Right kidney (tissue), 9 donors: ENCODE data around the gene FBXL4.

Source experiments
- DNase-seq: peaks from one replicate; pipeline ENCODE4 v3.0.0-alpha.2; 2016
- long read RNA-seq, 8 donors: transcript quantifications; one replicate each; lab custom pipeline, GENCODE V29; 2026

FBXL4 gene
- long read RNA-seq, donor 1, full-length matches to known transcripts: 3 of 3 reads
- long read RNA-seq, donor 1, partial matches to known transcripts: 0 of 3 reads
- long read RNA-seq, donor 1, other reads (novel, unspliced or antisense): 0 of 3 reads
- long read RNA-seq, donor 2, partial matches to known transcripts: 0 of 1 reads
- long read RNA-seq, donor 2, other reads (novel, unspliced or antisense): 0 of 1 reads
- long read RNA-seq, donor 3, full-length matches to known transcripts: 5 of 5 reads
- long read RNA-seq, donor 3, partial matches to known transcripts: 0 of 5 reads
- long read RNA-seq, donor 3, other reads (novel, unspliced or antisense): 0 of 5 reads
- long read RNA-seq, donor 4, full-length matches to known transcripts: 2 of 10 reads
- long read RNA-seq, donor 4, partial matches to known transcripts: 8 of 10 reads
- long read RNA-seq, donor 4, other reads (novel, unspliced or antisense): 0 of 10 reads
- long read RNA-seq, donor 5, full-length matches to known transcripts: 2 of 2 reads
- long read RNA-seq, donor 5, partial matches to known transcripts: 0 of 2 reads
- long read RNA-seq, donor 5, other reads (novel, unspliced or antisense): 0 of 2 reads
- long read RNA-seq, donor 6, full-length matches to known transcripts: 5 of 18 reads
- long read RNA-seq, donor 6, partial matches to known transcripts: 13 of 18 reads
- long read RNA-seq, donor 6, other reads (novel, unspliced or antisense): 0 of 18 reads
- long read RNA-seq, donor 7, full-length matches to known transcripts: 3 of 3 reads
- long read RNA-seq, donor 7, partial matches to known transcripts: 0 of 3 reads
- long read RNA-seq, donor 7, other reads (novel, unspliced or antisense): 0 of 3 reads
- long read RNA-seq, donor 8, full-length matches to known transcripts: 1 of 1 reads
- long read RNA-seq, donor 8, partial matches to known transcripts: 0 of 1 reads
- long read RNA-seq, donor 8, other reads (novel, unspliced or antisense): 0 of 1 reads

DNA sequence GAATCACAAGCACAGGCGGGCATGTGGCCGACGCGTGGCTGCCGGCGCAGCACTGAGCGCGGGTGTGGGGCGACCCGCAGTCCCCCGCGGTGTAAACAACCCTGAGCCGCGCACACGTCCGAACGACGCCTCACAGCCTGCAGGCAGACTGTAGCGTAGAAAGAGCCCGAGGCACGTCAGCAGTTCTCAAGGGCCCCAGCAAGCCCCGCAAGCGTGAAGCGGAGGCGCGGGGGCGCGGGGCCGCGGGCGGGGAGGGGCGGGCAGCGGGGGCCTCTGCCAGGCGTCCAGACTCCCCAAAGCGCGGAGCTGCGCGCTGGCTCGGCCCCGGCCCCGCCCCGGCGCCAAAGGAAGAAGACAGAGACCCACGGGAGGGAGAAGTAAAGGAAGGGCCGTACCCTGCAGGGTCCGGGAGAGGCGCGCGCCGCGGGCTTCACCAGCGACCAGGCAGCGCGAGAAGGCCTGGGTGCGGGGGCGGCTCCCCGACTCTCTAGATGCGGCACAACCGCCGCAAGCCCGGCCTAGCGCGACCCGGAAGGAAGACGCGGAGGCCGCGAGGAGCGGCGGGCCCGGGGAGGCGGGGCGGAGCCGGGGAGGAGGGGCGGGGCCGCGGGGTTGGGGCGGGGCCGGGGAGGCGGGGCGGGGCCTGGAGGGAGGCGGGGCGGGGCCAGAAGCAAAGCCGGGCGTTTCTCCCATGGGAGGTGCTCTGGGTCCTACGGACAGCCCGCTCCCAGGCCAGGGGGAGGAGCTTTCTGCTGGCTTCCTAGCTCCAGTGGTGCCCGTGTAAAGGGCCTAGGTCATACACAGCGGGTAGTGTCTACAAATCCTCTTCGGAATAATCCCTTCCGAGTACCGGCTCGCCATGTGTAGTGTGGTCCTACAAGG lies at the start of gene FBXL4:
Gene FBXL4, minus strand, starts transcription at position 536 of the 882 bp plus-strand sequence. CDS start 20,958 bp downstream, outside the sequence.
- peak; percentile 84 for DNase-seq

- no peak for DNase-seq
These were observed 47.4 kb upstream of the FBXL4 start for GRCh38 chr6:98995116-98995515.

DNA sequence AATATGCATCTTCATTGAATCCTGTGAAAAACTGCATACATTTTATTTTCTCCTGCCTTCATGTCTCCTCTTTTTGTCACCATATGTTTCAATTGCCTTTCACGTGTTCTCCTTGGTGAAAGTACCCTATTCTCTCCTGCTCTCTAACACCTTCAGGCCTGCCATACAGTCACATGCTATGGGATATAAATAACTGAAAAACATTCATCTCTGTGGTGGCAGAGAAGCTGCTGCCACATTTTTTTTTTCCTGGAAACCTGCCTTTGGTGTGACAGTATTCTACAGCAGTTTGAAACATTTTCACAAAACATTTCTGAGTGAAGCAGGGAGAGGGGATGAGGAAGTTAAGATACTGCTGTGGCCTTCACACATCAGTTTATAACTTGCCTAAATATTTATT lies 44.8 kb upstream of the FBXL4 start:
- DNase-seq: no peak

- DNase-seq: no peak
These were observed 38.4 kb upstream of the FBXL4 start for GRCh38 chr6:98986071-98986615.

GRCh38 chr6:98985391-98985790 lies 37.6 kb upstream of the FBXL4 start:
- no peak for DNase-seq

- no peak for DNase-seq
These were observed 36.4 kb upstream of the FBXL4 start for GRCh38 chr6:98984121-98984520.

DNA sequence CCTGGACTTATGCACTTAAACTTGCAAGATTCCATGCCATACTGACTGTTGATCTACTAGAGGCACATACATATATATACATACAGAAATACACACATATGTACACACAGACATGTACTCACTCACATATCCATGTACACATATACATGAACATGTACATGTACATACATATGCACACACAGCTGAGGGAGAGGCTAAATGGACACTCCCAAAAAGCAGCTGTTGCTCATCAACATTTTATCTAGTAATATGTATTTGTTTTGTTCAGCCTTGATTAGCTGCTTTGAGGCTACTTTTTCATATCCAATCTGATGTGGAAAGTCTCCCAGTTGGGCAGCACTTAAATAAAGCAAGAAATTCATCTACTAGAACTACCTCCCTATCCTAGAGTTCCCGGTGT lies 33.7 kb upstream of the FBXL4 start:
- DNase-seq: no peak

GRCh38 chr6:98980819-98981218 lies 33.1 kb upstream of the FBXL4 start:
- no peak for DNase-seq

- DNase-seq: no peak
These were observed 30.0 kb upstream of the FBXL4 start for GRCh38 chr6:98977671-98978292.

DNA sequence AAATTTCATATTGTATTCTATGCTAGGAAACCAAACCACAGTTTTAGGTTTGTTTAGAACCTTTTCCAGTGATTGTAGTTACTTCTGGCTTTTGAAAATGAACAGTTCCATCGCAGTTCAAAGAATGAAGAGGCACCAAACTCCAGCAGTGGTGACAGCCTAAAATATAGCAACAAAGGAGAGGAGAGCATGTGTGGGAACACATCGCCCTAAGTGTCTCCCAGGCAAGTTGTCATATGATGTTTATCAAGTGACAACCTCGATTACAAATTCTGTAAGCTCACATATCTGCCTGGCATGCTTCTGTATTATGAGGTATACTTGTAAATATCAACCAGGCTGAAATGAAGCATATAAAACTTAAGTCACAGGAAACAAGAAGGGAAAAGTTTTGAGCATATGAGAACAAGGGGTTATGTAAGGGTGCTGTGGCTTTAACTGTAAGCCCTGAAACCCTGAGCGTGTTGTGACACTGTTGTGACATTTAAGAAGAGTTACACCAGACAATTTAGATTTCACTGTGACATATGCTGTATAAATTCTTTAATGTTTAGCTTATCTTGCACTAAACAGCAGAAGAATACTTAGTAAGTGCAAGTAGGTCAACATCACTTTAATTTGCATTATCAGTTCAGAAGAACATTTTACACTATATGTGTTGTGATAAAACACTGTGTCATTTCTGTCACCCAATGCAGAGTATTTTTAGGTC lies 29.1 kb upstream of the FBXL4 start:
- no peak for DNase-seq

DNA sequence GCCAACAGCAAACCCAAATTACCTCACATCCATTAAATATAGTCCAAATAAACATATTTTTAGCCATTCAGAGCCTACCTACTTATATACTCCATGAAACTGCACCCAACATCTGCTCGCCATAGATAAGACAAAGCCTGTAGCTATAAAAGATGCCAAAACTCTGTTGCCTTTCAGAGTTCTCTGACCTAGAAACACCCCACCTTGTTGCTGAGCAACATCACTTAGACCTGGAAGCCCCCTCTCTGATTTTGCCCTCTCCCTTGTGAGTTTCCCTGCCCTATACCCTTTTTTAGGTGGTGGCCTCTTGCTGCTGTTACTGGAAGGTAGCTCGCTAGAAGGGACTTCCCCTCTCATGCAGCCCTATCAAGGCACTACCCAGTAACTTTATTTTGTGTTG lies 27.7 kb upstream of the FBXL4 start:
- no peak for DNase-seq

DNA sequence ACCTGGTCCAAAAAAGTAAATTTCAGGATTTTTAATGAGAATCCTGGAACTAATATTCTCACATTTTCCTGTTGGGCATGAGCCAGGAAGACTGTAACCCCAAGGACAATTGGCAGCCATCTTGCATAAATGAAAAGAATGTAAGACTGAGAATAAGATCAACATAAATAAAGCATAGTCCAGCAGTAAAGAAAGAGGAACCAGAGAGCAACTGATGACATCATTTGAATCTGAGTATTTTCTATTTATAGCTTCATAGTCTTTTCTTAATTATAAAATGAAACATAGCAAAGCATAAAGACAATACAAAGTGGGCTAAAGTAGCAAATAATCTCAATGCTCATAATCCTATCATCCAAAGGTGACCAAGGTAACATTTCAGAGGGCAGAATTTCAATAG lies 26.6 kb upstream of the FBXL4 start:
- DNase-seq: no peak

DNA sequence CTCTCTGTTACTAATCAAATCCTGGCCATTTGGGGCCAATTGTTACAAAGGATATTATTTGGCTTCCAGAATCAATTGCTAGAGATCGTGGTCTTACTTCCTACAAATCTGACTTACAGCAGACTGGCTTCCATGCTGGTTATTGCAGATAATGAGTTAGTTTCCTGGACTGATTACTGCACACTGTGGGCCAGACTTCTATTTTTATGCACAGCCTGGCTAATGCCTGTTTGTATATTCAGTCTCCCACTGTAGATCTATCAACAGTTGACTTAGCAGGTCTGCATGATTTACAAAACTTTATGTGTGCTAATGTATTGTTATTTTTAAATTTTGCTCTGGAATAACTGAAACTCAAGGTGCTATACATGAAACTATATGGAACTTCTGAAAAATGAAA lies 25.8 kb upstream of the FBXL4 start:
- DNase-seq: no peak

DNA sequence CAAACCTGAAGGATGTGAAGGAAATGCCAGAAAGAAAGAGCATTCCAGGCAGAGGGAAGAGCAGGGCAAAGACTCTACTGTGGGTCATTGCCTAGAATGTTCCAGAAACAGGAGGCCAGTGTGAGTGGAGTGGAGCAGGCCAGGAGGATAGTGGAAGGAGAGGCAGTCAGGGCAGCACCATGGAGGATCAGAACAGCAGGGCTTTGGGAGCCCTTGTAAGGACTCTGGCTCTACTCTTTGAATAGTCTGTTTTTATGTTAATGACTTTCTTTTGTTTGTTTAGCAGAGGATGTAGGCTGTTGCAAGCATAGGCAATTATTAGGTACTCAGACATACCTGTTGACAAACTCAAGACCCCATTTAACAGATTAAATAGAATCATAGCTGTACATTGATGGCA lies 23.6 kb upstream of the FBXL4 start:
- DNase-seq: no peak

GRCh38 chr6:98970469-98970868 lies 22.7 kb upstream of the FBXL4 start:
- no peak for DNase-seq

- no peak for DNase-seq
These were observed 19.9 kb upstream of the FBXL4 start for GRCh38 chr6:98967616-98968015.

- DNase-seq: no peak
These were observed 11.9 kb upstream of the FBXL4 start for GRCh38 chr6:98959631-98960030.

- no peak for DNase-seq
These were observed 11.0 kb upstream of the FBXL4 start for GRCh38 chr6:98958776-98959175.

- no peak for DNase-seq
These were observed 9.7 kb upstream of the FBXL4 start for GRCh38 chr6:98957450-98957849.

GRCh38 chr6:98949589-98949988 lies 1.8 kb upstream of the FBXL4 start:
- no peak for DNase-seq
